Astrocyte (in vitro differentiated cells and primary cell): ENCODE results near the gene HP1BP3.

Source experiments
- CTCF ChIP-seq: IDR thresholded peaks from 2 replicates; pipeline ENCODE4 v1.5.1; 2011; ENCODE audit warnings: low read depth, mild to moderate bottlenecking, inconsistent platforms, low read length, moderate library complexity; ENCODE audit not compliant: insufficient read depth
- EZH2 ChIP-seq: IDR thresholded peaks from 2 replicates; pipeline ENCODE4 v1.6.1; 2012; ENCODE audit warnings: mild to moderate bottlenecking, low read length, inconsistent platforms; ENCODE audit not compliant: insufficient read depth

GRCh38 chr1:20725189-20726117 lies 61.7 kb downstream of the HP1BP3 start:
- TF ChIP-seq EZH2, result no peak
- TF ChIP-seq CTCF, result no peak
